Dermis blood vessel endothelial cell (primary cell): ENCODE measurements around the gene VEPH1. TPM values are rescaled to one million over a fixed set of nuclear protein-coding genes. Genes with fewer than 3 reads are reported as not detected.

ENCODE experiments used
- DNase-seq: peaks from one replicate; pipeline ENCODE4 v3.0.0; 2010
- total RNA-seq: library from RNA; depleted of rRNA; stranded (reverse); fragments of >200 nt; gene quantifications from 2 replicates; pipeline ENCODE4 v1.2.3, GENCODE V29; 2014

Gene VEPH1
- total RNA-seq, 1 donor from 2014 or later: 8.2 TPM

- no peak for DNase-seq
These were observed 253.6 kb downstream of the VEPH1 start for GRCh38 chr3:157249606-157250005.

- peak; percentile 95 for DNase-seq
These were observed 254.4 kb downstream of the VEPH1 start for GRCh38 chr3:157248590-157249422.

DNA sequence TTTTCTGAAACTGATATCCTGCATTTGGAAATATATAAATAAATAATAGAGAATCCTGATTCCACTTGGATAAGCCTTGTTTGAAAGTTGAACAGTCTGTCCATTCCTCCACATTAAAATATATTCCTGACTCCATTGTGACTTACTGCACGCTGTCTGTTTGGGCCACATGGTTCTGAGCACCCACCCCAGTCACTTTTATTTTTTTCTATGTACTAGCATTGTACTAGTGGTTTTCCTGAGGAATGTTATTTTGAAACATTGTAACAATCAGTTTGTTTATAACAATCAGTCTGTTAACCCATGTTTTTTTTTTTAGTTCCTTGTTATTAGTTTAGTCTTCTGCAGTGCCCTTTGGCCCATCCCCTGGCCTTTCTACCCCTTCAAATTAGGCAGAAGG, 255.8 kb downstream of the VEPH1 start:
- DNase-seq: peak; percentile 52

- DNase-seq: no peak
These were observed 260.4 kb downstream of the VEPH1 start for GRCh38 chr3:157242836-157243235.

DNA sequence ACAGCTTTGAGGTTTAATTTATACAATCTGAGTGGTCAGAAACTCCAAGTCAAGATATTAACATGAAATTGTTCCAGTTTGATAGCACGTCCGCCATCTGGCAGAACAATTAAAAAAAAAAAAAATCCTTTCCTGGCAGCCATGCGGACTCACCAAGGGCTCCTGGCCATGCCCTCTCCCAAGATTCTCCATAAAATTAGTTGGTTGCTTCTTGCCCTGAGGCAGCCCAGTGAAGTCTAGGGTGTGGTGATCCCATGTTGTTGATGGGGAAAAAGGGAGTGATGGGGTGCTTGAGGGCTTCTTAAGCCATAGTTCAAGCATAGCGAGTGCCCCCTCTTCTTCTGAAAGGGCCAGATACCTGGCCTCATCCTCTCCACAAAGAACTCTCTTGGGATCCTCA, 261.6 kb downstream of the VEPH1 start:
- no peak for DNase-seq

DNA sequence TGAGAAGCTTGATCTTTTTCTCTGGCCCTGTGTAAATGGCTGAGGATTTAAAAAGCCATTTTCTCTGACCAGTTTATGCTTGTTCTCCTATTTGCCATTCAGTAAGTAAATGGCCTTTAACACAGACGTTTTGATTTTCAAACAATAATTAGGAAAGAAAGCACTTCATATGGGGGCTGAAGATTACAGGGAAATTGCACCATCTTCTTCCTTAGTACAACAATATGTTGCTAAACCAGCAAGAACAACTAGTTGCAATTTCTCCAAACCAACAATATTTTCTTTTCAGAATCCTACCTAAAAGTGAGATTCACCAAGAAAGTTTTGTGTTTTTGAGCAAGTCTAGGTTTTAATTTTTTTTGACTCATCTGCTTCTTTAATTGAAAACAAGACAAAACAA, 262.8 kb downstream of the VEPH1 start:
- no peak for DNase-seq

DNA sequence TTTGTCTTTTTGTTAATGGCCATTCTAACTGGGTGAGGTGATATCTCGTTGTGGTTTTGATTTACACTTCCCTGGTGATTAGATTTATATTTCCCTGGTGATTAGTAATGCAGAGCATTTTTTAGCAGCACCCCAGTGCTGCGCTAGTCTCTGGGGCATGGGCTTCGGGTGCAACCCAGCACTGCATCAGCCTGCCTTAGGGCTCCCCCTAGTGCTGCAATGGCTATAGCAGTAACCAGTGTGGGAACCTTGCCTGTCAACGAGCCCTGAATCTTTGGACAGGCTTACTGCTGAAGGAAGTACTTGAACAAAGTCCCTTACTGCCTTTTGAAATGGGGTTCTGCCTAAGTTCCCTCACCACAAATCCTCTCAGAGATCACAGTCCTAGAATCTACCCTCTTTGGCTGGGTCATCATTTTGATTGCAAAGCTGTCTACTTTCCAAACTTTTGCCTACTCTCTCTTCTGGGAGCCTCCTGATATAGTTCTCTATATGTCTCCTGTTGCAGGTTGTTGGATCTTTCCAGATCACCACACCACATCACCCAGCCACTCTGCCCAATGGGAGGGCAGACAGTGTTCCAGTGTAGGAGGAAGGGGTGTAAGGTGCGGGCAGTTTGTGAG, 264.0 kb downstream of the VEPH1 start:
- DNase-seq: peak; percentile 73

- DNase-seq: no peak
These were observed 264.8 kb downstream of the VEPH1 start for GRCh38 chr3:157238457-157238856.

DNA sequence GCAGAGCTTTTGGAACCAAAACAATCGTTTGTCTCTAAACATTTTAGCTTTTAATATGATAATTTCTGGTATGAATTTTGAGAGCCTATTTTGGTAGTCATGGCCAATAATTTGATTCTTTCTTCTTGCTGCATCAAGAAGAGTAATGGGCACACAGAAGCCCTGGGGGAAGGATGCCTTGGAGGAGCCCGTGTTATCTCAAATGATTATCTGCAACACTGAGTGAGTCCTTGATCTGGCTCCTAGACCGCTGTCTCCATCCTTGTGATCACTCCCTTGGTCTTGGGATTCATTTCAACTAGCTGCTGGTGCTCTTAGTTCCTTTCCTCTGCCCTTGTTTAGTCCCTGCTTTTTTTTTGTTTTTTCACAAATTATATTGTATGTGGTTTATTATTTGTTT, 265.3 kb downstream of the VEPH1 start:
- no peak for DNase-seq

DNA sequence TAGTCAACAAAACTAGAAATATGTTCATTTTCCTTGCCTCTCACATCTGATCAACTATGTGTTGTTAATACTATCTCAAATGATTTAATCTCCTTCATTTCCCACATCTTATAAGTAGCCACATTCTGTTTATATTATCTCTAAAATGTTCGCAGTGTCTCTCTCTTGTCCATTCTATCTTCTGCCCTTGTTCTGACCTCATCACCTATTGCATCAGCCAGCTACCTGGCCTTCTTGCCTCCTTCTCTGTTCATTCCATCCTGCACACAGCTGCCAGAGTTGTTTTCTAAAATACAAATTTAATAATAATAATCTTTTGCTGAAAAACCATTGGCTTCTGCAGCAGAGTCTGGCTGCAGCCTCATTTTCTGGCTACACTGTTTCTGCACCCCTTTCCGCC, 267.9 kb downstream of the VEPH1 start:
- no peak for DNase-seq

DNA sequence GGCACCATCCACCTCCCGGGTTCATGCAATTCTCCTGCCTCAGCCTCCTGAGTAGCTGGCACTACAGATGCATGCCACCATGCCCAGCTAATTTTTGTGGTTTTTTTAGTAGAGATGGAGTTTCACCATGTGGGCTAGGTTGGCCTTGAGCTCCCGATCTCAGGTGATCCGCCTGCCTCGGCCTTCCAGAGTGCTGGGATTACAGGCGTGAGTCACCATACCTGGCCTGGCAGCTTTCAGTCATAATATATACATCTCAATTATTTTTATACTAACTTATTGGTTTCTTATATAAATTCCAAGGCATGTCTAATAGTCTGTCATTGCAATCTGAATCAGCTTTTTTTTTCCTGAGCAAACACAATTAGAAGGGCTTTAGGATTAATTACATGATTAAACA, 269.3 kb downstream of the VEPH1 start:
- no peak for DNase-seq

GRCh38 chr3:157232141-157232540, 271.1 kb downstream of the VEPH1 start:
- DNase-seq: no peak

DNA sequence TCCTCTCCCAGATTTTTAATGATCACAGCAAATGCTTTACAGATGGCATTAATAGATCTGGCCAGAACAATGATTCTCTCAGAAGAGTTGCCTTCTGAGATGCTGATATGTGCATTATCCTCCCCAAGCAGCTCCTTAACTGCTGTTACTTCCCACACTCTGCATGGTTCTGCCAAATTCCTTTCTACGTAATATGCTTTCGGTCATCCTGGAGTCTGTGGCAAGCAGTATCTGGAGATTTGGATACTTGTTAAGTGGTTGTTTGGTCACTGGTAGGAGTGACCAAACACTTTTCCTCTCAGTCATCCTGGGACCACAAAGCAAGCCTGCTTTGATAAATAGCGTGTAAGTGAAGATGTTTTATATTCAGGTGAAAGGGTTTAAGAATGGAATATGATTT, 272.1 kb downstream of the VEPH1 start:
- DNase-seq: no peak

- DNase-seq: no peak
These were observed 276.9 kb downstream of the VEPH1 start for GRCh38 chr3:157226173-157226847.

GRCh38 chr3:157225001-157225400, 278.2 kb downstream of the VEPH1 start:
- no peak for DNase-seq

- no peak for DNase-seq
These were observed 282.3 kb downstream of the VEPH1 start for GRCh38 chr3:157220883-157221282.

GRCh38 chr3:157220211-157220610, 283.0 kb downstream of the VEPH1 start:
- DNase-seq: no peak

DNA sequence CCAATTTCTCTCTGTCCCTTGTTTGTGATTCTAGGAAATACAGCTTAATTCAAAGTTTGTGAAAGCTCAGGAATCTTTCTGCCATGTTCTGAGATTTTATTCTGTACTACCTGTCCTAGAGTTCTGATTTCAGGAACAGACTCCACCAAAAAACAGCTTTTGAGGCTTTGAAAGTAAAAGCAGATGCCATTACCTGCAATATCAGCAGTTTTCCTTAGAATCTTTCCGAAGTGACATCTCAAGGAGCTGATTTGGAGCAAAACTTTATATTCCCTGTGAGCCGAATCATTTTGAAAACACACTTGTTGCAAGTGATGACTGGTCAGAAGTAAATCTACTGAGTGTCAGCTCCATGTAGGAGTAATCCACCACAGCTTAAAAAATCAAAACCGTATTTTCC, 284.0 kb downstream of the VEPH1 start:
- DNase-seq: no peak

Other genes with a start within 250 kb of the VEPH1 start
- 192 and 466 TPM in 2 replicates for gene PTX3, start 66.6 kb downstream of the VEPH1 start, total RNA-seq